ENCODE results near the gene CLIC1. TPM values are rescaled to one million over a fixed set of nuclear protein-coding genes. Genes with fewer than 3 reads are reported as not detected.

Gene CLIC1
- total and polyA plus RNA-seq, 2 experiments from 2014 or later = 463 to 599 TPM

- Histone ChIP-seq H3K4me1 (ENCODE audit: insufficient read depth) (peaks cover 6% of the 10 kb centered on the region), H3K9me2 (replicated peaks; ENCODE audit: insufficient read depth) (no peaks in the 10 kb centered on the region), H3K79me2 (no peaks in the 10 kb centered on the region), H3K36me3 (replicated peaks; ENCODE audit: insufficient read depth, low read depth) (no peaks in the 10 kb centered on the region), H3K27me3 (no peaks in the 10 kb centered on the region), H3K27ac (no peak overlapping the region), H4K20me1 (ENCODE audit: insufficient read depth, poor library complexity, severe bottlenecking) (no peaks in the 10 kb centered on the region), H2AFZ (no peak overlapping the region), H3K4me2 (no peak overlapping the region), H3K9me3 (ENCODE audit: low read depth) (no peaks in the 10 kb centered on the region), H3K4me3 (no peak overlapping the region)
- no peak for TF ChIP-seq CTCF (IDR thresholded peaks at IDR 0.05; ENCODE audit: poor library complexity)
- TF ChIP-seq EZH2 (IDR thresholded peaks at IDR 0.05; ENCODE audit: borderline replicate concordance) = no peak
- TF ChIP-seq EZH2phosphoT487 (IDR thresholded peaks at IDR 0.05; ENCODE audit: low read depth, severe bottlenecking, unreplicated experiment) = no peak
- 42% methylated on average over 1 of the region's 1 CpG for WGBS (ENCODE audit: low lambda C conversion rate, missing lambda C conversion rate)
- no peak for DNase-seq (ENCODE audit: low spot score)
Measured at GRCh38 chr6:31744422-31744821, 8.1 kb upstream of the CLIC1 start.

- WGBS (ENCODE audit: low lambda C conversion rate, missing lambda C conversion rate) = 97% methylated on average over 3 of the region's 3 CpGs
- Histone ChIP-seq H3K4me1 (ENCODE audit: insufficient read depth) (peaks cover 16% of the 10 kb centered on the region), H3K27me3 (no peaks in the 10 kb centered on the region), H2AFZ (no peak overlapping the region), H3K27ac (no peak overlapping the region), H3K9me3 (ENCODE audit: low read depth) (no peaks in the 10 kb centered on the region), H3K36me3 (replicated peaks; ENCODE audit: insufficient read depth, low read depth) (no peaks in the 10 kb centered on the region), H3K4me3 (no peak overlapping the region), H3K79me2 (no peaks in the 10 kb centered on the region), H3K4me2 (no peak overlapping the region), H3K9me2 (replicated peaks; ENCODE audit: insufficient read depth) (no peaks in the 10 kb centered on the region), H4K20me1 (ENCODE audit: insufficient read depth, poor library complexity, severe bottlenecking) (no peaks in the 10 kb centered on the region)
- DNase-seq (ENCODE audit: low spot score) = no peak
- TF ChIP-seq EZH2 (IDR thresholded peaks at IDR 0.05; ENCODE audit: borderline replicate concordance) (no peak), EZH2phosphoT487 (IDR thresholded peaks at IDR 0.05; ENCODE audit: low read depth, severe bottlenecking, unreplicated experiment) (no peak), CTCF (IDR thresholded peaks at IDR 0.05; ENCODE audit: poor library complexity) (no peak)
Measured at GRCh38 chr6:31742894-31743293, 6.6 kb upstream of the CLIC1 start.

DNA sequence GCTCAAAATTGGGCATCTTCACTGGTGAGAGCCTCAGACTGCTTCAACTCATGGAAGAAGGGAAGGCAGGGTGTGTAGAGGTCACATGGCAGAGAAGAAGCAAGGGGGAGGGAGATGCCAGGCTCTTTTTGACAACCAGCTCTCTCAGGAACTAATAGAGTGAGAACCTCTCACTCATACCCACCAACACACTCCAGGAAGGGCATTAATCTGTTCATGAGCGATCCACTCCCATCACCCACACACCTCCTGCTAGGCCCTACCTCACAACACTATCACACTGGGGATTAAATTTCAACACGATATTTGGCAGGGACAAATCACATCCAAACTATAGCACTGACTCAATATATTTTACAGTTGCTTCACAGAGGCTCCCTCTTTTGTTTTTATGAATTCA lies 5.5 kb upstream of the CLIC1 start:
- Histone ChIP-seq H3K79me2 (peaks cover 2% of the 10 kb centered on the region), H3K9me3 (ENCODE audit: low read depth) (no peaks in the 10 kb centered on the region), H3K4me3 (no peak overlapping the region), H3K9me2 (replicated peaks; ENCODE audit: insufficient read depth) (no peaks in the 10 kb centered on the region), H3K36me3 (replicated peaks; ENCODE audit: insufficient read depth, low read depth) (no peaks in the 10 kb centered on the region), H3K4me1 (ENCODE audit: insufficient read depth) (peaks cover 27% of the 10 kb centered on the region), H3K4me2 (no peak overlapping the region), H3K27ac (no peak overlapping the region), H3K27me3 (no peaks in the 10 kb centered on the region), H2AFZ (no peak overlapping the region), H4K20me1 (ENCODE audit: insufficient read depth, poor library complexity, severe bottlenecking) (no peaks in the 10 kb centered on the region)
- TF ChIP-seq CTCF (IDR thresholded peaks at IDR 0.05; ENCODE audit: poor library complexity) (no peak), EZH2 (IDR thresholded peaks at IDR 0.05; ENCODE audit: borderline replicate concordance) (no peak), EZH2phosphoT487 (IDR thresholded peaks at IDR 0.05; ENCODE audit: low read depth, severe bottlenecking, unreplicated experiment) (no peak)
- 94% methylated on average over 2 of the region's 2 CpGs for WGBS (ENCODE audit: low lambda C conversion rate, missing lambda C conversion rate)
- DNase-seq (ENCODE audit: low spot score) = no peak
